Progenitor cell of endocrine pancreas (in vitro differentiated cells): ENCODE data around the gene GTF2A1L. TPM values are rescaled to one million over a fixed set of nuclear protein-coding genes. Genes with fewer than 3 reads are reported as not detected.
A peak's percentile ranks its signal among the peaks of the same experiment; 100 is the strongest.
"Not testable (repeated sequence)": the region's sequence is repeated elsewhere in the genome, so short reads cannot be mapped to it uniquely, and the experiment has no call there.

Experiments used
- DNase-seq: peaks from one replicate; pipeline ENCODE4 v3.0.0; 2021; ENCODE audit warnings: low spot score; ENCODE audit not compliant: unreplicated experiment
- H3K27ac Mint-ChIP-seq: 2 replicates; pipeline ENCODE4 v1.8.0; 2021; ENCODE audit warnings: mild to moderate bottlenecking, moderate library complexity, mixed read lengths
- H3K27me3 Mint-ChIP-seq: 2 replicates; pipeline ENCODE4 v1.8.0; 2021; ENCODE audit warnings: mixed read lengths
- H3K36me3 Mint-ChIP-seq: 2 replicates; pipeline ENCODE4 v1.8.0; 2022; ENCODE audit warnings: mixed read lengths; ENCODE audit not compliant: insufficient read depth
- H3K4me1 Mint-ChIP-seq: 2 replicates; pipeline ENCODE4 v1.8.0; 2021; ENCODE audit warnings: low read depth, mixed read lengths
- H3K4me3 Mint-ChIP-seq: 2 replicates; pipeline ENCODE4 v1.8.0; 2021; ENCODE audit warnings: low read depth, mild to moderate bottlenecking, moderate library complexity, mixed read lengths
- H3K9me3 Mint-ChIP-seq: 2 replicates; pipeline ENCODE4 v1.8.0; 2021; ENCODE audit warnings: low read depth, mixed read lengths
- CTCF ChIP-seq: fragments of 200-600 bp; sonication (generic); IDR thresholded peaks from one replicate; pipeline ENCODE4 v1.5.0; 2021; ENCODE audit warnings: antibody characterized with exemption, mild to moderate bottlenecking; ENCODE audit not compliant: unreplicated experiment
- total RNA-seq: library from RNA; stranded (reverse); gene quantifications from 2 replicates; pipeline ENCODE4 v1.2.1, GENCODE V29; 2021

Gene GTF2A1L
- total RNA-seq, 1 donor from 2014 or later: not detected

GRCh38 chr2:48695991-48696390 is 78.3 kb downstream of the GTF2A1L start:
- Mint-ChIP-seq H3K4me3 (no peak overlapping the region), H3K27ac (no peak overlapping the region), H3K27me3 (no peaks in the 10 kb centered on the region), H3K36me3 (no peaks in the 10 kb centered on the region), H3K4me1 (peaks cover 8% of the 10 kb centered on the region), H3K9me3 (no peaks in the 10 kb centered on the region)
- TF ChIP-seq CTCF: no peak
- no peak for DNase-seq

- TF ChIP-seq CTCF: no peak
- DNase-seq: no peak
- H3K4me3 Mint-ChIP-seq: no peak overlapping the region
- no peaks in the 10 kb centered on the region for H3K27me3 Mint-ChIP-seq
- H3K36me3 Mint-ChIP-seq: no peaks in the 10 kb centered on the region
- H3K27ac Mint-ChIP-seq: no peak overlapping the region
- peaks cover 8% of the 10 kb centered on the region for H3K4me1 Mint-ChIP-seq
- H3K9me3 Mint-ChIP-seq: no peaks in the 10 kb centered on the region
Observed at GRCh38 chr2:48696881-48697280, 79.2 kb downstream of the GTF2A1L start.

- H3K36me3 Mint-ChIP-seq: no peaks in the 10 kb centered on the region
- no peaks in the 10 kb centered on the region for H3K27me3 Mint-ChIP-seq
- DNase-seq: no peak
- no peaks in the 10 kb centered on the region for H3K9me3 Mint-ChIP-seq
- peak overlapping the region; percentile 78 for H3K27ac Mint-ChIP-seq
- peaks cover 6% of the 10 kb centered on the region for H3K4me1 Mint-ChIP-seq
- TF ChIP-seq CTCF: no peak
- H3K4me3 Mint-ChIP-seq: no peak overlapping the region
Observed at GRCh38 chr2:48699348-48699930, 81.8 kb downstream of the GTF2A1L start.

- not testable (repeated sequence) for H3K9me3 Mint-ChIP-seq, H3K4me3 Mint-ChIP-seq, H3K36me3 Mint-ChIP-seq, DNase-seq, H3K27me3 Mint-ChIP-seq, H3K4me1 Mint-ChIP-seq, H3K27ac Mint-ChIP-seq
Observed at GRCh38 chr2:48703621-48704020, 86.0 kb downstream of the GTF2A1L start.

- no peak for TF ChIP-seq CTCF
- H3K27me3 Mint-ChIP-seq: peaks cover 10% of the 10 kb centered on the region
- no peak overlapping the region for H3K27ac Mint-ChIP-seq
- H3K4me1 Mint-ChIP-seq: no peaks in the 10 kb centered on the region
- no peaks in the 10 kb centered on the region for H3K36me3 Mint-ChIP-seq
- H3K4me3 Mint-ChIP-seq: no peak overlapping the region
- peaks cover 7% of the 10 kb centered on the region for H3K9me3 Mint-ChIP-seq
- no peak for DNase-seq
Observed at GRCh38 chr2:48707466-48707865, 89.8 kb downstream of the GTF2A1L start.
